B cell (primary cell): ENCODE data around the gene CABCOCO1.

Experiments used
- CTCF ChIP-seq: fragments of 200-600 bp; IDR thresholded peaks from one replicate; pipeline ENCODE4 v1.8.0; 2022; ENCODE audit warnings: antibody characterized with exemption, mild to moderate bottlenecking
- EZH2 ChIP-seq: IDR thresholded peaks from 2 replicates; pipeline ENCODE4 v1.6.1; 2012; ENCODE audit warnings: borderline replicate concordance, low read depth, mild to moderate bottlenecking, moderate library complexity, low read length; ENCODE audit not compliant: insufficient read depth, poor library complexity, severe bottlenecking

GRCh38 chr10:61787170-61787569 lies 124.4 kb downstream of the CABCOCO1 start:
- TF ChIP-seq CTCF (no peak), EZH2 (no peak)
